Measurements from ENCODE around the gene C4A. TPM values are rescaled to one million over a fixed set of nuclear protein-coding genes. Genes with fewer than 3 reads are reported as not detected.

The C4A gene
- total and polyA plus RNA-seq, 2 of the 13 experiments (the other 11 are each of a cell fraction or from before 2014, with no cell fraction given): 165 to 478 TPM

GRCh38 chr6:31958741-31959739 is 22.8 kb upstream of the C4A start, which contains the start of the genes NELFE and SKIC2 (continued):
- TF ChIP-seq HNF4G (IDR thresholded peaks at IDR 0.05; ENCODE audit: borderline replicate concordance, low read depth, low read length) (peak; percentile 97), HNF4G (CRISPR knock-in tag; IDR thresholded peaks at IDR 0.05; ENCODE audit: borderline replicate concordance, low read depth) (no peak), EED (CRISPR knock-in tag; IDR thresholded peaks at IDR 0.05) (0 out of 2 replicates have a peak, but pooled peaks have one; percentile 78), ZNF713 (CRISPR knock-in tag; IDR thresholded peaks at IDR 0.05) (0 out of 2 replicates have a peak, but pooled peaks have one; percentile 12), REL (CRISPR knock-in tag; conservative IDR thresholded peaks at IDR 0.05) (peak; percentile 64; the same call in 1 of the 2 replicates), KLF15 (CRISPR knock-in tag; IDR thresholded peaks at IDR 0.05; ENCODE audit: borderline replicate concordance) (peak; percentile 60; the same call in 1 of the 2 replicates), HMG20B (CRISPR knock-in tag; conservative IDR thresholded peaks at IDR 0.05) (peak; percentile 18; the same call in 1 of the 2 replicates), SRY (CRISPR knock-in tag; IDR thresholded peaks at IDR 0.05) (0 out of 2 replicates have a peak, but pooled peaks have one; percentile 40), ZFP82 (CRISPR knock-in tag; IDR thresholded peaks at IDR 0.05; ENCODE audit: borderline replicate concordance) (no peak), CCDC6 (CRISPR knock-in tag; IDR thresholded peaks at IDR 0.05) (peak; percentile 56; the same call in 1 of the 2 replicates)
- TF ChIP-seq, protein P1, sequence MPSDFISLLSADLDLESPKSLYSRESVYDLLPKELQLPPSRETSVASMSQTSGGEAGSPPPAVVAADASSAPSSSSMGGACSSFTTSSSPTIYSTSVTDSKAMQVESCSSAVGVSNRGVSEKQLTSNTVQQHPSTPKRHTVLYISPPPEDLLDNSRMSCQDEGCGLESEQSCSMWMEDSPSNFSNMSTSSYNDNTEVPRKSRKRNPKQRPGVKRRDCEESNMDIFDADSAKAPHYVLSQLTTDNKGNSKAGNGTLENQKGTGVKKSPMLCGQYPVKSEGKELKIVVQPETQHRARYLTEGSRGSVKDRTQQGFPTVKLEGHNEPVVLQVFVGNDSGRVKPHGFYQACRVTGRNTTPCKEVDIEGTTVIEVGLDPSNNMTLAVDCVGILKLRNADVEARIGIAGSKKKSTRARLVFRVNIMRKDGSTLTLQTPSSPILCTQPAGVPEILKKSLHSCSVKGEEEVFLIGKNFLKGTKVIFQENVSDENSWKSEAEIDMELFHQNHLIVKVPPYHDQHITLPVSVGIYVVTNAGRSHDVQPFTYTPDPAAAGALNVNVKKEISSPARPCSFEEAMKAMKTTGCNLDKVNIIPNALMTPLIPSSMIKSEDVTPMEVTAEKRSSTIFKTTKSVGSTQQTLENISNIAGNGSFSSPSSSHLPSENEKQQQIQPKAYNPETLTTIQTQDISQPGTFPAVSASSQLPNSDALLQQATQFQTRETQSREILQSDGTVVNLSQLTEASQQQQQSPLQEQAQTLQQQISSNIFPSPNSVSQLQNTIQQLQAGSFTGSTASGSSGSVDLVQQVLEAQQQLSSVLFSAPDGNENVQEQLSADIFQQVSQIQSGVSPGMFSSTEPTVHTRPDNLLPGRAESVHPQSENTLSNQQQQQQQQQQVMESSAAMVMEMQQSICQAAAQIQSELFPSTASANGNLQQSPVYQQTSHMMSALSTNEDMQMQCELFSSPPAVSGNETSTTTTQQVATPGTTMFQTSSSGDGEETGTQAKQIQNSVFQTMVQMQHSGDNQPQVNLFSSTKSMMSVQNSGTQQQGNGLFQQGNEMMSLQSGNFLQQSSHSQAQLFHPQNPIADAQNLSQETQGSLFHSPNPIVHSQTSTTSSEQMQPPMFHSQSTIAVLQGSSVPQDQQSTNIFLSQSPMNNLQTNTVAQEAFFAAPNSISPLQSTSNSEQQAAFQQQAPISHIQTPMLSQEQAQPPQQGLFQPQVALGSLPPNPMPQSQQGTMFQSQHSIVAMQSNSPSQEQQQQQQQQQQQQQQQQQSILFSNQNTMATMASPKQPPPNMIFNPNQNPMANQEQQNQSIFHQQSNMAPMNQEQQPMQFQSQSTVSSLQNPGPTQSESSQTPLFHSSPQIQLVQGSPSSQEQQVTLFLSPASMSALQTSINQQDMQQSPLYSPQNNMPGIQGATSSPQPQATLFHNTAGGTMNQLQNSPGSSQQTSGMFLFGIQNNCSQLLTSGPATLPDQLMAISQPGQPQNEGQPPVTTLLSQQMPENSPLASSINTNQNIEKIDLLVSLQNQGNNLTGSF (CRISPR knock-in tag; IDR thresholded peaks at IDR 0.05): no peak; the same call in 1 of the 2 replicates
- TF ChIP-seq, protein P2, sequence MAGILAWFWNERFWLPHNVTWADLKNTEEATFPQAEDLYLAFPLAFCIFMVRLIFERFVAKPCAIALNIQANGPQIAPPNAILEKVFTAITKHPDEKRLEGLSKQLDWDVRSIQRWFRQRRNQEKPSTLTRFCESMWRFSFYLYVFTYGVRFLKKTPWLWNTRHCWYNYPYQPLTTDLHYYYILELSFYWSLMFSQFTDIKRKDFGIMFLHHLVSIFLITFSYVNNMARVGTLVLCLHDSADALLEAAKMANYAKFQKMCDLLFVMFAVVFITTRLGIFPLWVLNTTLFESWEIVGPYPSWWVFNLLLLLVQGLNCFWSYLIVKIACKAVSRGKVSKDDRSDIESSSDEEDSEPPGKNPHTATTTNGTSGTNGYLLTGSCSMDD (CRISPR knock-in tag; IDR thresholded peaks at IDR 0.05): no peak
- TF ChIP-seq, protein P3, sequence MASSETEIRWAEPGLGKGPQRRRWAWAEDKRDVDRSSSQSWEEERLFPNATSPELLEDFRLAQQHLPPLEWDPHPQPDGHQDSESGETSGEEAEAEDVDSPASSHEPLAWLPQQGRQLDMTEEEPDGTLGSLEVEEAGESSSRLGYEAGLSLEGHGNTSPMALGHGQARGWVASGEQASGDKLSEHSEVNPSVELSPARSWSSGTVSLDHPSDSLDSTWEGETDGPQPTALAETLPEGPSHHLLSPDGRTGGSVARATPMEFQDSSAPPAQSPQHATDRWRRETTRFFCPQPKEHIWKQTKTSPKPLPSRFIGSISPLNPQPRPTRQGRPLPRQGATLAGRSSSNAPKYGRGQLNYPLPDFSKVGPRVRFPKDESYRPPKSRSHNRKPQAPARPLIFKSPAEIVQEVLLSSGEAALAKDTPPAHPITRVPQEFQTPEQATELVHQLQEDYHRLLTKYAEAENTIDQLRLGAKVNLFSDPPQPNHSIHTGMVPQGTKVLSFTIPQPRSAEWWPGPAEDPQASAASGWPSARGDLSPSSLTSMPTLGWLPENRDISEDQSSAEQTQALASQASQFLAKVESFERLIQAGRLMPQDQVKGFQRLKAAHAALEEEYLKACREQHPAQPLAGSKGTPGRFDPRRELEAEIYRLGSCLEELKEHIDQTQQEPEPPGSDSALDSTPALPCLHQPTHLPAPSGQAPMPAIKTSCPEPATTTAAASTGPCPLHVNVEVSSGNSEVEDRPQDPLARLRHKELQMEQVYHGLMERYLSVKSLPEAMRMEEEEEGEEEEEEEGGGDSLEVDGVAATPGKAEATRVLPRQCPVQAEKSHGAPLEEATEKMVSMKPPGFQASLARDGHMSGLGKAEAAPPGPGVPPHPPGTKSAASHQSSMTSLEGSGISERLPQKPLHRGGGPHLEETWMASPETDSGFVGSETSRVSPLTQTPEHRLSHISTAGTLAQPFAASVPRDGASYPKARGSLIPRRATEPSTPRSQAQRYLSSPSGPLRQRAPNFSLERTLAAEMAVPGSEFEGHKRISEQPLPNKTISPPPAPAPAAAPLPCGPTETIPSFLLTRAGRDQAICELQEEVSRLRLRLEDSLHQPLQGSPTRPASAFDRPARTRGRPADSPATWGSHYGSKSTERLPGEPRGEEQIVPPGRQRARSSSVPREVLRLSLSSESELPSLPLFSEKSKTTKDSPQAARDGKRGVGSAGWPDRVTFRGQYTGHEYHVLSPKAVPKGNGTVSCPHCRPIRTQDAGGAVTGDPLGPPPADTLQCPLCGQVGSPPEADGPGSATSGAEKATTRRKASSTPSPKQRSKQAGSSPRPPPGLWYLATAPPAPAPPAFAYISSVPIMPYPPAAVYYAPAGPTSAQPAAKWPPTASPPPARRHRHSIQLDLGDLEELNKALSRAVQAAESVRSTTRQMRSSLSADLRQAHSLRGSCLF (CRISPR knock-in tag; IDR thresholded peaks at IDR 0.05; ENCODE audit: borderline replicate concordance): no peak
- TF ChIP-seq, protein P4, sequence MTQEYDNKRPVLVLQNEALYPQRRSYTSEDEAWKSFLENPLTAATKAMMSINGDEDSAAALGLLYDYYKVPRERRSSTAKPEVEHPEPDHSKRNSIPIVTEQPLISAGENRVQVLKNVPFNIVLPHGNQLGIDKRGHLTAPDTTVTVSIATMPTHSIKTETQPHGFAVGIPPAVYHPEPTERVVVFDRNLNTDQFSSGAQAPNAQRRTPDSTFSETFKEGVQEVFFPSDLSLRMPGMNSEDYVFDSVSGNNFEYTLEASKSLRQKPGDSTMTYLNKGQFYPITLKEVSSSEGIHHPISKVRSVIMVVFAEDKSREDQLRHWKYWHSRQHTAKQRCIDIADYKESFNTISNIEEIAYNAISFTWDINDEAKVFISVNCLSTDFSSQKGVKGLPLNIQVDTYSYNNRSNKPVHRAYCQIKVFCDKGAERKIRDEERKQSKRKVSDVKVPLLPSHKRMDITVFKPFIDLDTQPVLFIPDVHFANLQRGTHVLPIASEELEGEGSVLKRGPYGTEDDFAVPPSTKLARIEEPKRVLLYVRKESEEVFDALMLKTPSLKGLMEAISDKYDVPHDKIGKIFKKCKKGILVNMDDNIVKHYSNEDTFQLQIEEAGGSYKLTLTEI (CRISPR knock-in tag; conservative IDR thresholded peaks at IDR 0.05): no peak

Measured in HepG2 (cell line).